Ectodermal cell (in vitro differentiated cells): ENCODE data around the gene ARTN.

Experiments used
- H3K27ac ChIP-seq: 2 replicates; pipeline ENCODE4 v1.7.0; 2013; ENCODE audit warnings: mild to moderate bottlenecking, low read depth, low read length; ENCODE audit not compliant: insufficient read depth, poor library complexity, severe bottlenecking
- H3K27me3 ChIP-seq: 2 replicates; pipeline ENCODE4 v1.7.0; 2013; ENCODE audit warnings: mild to moderate bottlenecking, low read length; ENCODE audit not compliant: insufficient read depth, control insufficient read depth, poor library complexity, severe bottlenecking
- H3K36me3 ChIP-seq: one replicate; pipeline ENCODE4 v1.7.0; 2013; ENCODE audit warnings: low read length; ENCODE audit not compliant: control insufficient read depth, insufficient read depth
- H3K4me1 ChIP-seq: one replicate; pipeline ENCODE4 v1.7.0; 2013; ENCODE audit warnings: low read length; ENCODE audit not compliant: control insufficient read depth, insufficient read depth
- H3K4me3 ChIP-seq: 2 replicates; pipeline ENCODE4 v1.7.0; 2013; ENCODE audit warnings: low read depth, low read length, control low read depth; ENCODE audit not compliant: insufficient read depth
- H3K9me3 ChIP-seq: 2 replicates; pipeline ENCODE4 v1.7.0; 2013; ENCODE audit warnings: mild to moderate bottlenecking, low read length, moderate library complexity; ENCODE audit not compliant: control insufficient read depth
- WGBS, 2 experiments: methylation state at CpG; one replicate each; pipeline ENCODE4 v1.1.7; 2013; ENCODE audit warnings: missing lambda C conversion rate in 2 of 2; 5-methylcytosine and 5-hydroxymethylcytosine counted together

The ARTN gene

GRCh38 chr1:43970911-43971310, 37.3 kb downstream of the ARTN start:
- Histone ChIP-seq H3K9me3 (no peaks in the 10 kb centered on the region), H3K27ac (no peak overlapping the region), H3K4me3 (peak overlapping the region; percentile 97), H3K36me3 (no peaks in the 10 kb centered on the region), H3K27me3 (no peaks in the 10 kb centered on the region), H3K4me1 (peaks cover 11% of the 10 kb centered on the region)
- WGBS, 2 experiments: 94 to 95% methylated on average over 9 of the region's 9 CpGs

GRCh38 chr1:43971336-43971980, 37.9 kb downstream of the ARTN start:
- H3K9me3 ChIP-seq: no peaks in the 10 kb centered on the region
- WGBS, 2 experiments: 95 to 96% methylated on average over 17 of the region's 17 CpGs
- H3K4me3 ChIP-seq: no peak overlapping the region
- no peaks in the 10 kb centered on the region for H3K27me3 ChIP-seq
- H3K27ac ChIP-seq: no peak overlapping the region
- H3K4me1 ChIP-seq: peaks cover 17% of the 10 kb centered on the region
- H3K36me3 ChIP-seq: peaks cover 4% of the 10 kb centered on the region

GRCh38 chr1:43973981-43974442, 40.4 kb downstream of the ARTN start:
- H3K4me3 ChIP-seq: peak overlapping the region; percentile 93
- peaks cover 18% of the 10 kb centered on the region for H3K36me3 ChIP-seq
- no peak overlapping the region for H3K27ac ChIP-seq
- H3K4me1 ChIP-seq: peaks cover 23% of the 10 kb centered on the region
- 44 to 46% methylated on average over 9 of the region's 9 CpGs for WGBS, 2 experiments
- H3K9me3 ChIP-seq: no peaks in the 10 kb centered on the region
- H3K27me3 ChIP-seq: no peaks in the 10 kb centered on the region

GRCh38 chr1:43974443-43975248, 41.0 kb downstream of the ARTN start, which contains the start of gene ATP6V0B:
Gene ATP6V0B (plus strand): TSS chr1:43974960. CDS start chr1:43975041, 81 bp downstream.
- Histone ChIP-seq H3K36me3 (peaks cover 18% of the 10 kb centered on the region), H3K9me3 (no peaks in the 10 kb centered on the region), H3K4me3 (peak within 1 kb of the TSS; percentile 93), H3K4me1 (peaks cover 23% of the 10 kb centered on the region), H3K27me3 (no peaks in the 10 kb centered on the region), H3K27ac (peak within 1 kb of the TSS; percentile 31)
- 0 to 1% methylated on average over 93 of the region's 93 CpGs for WGBS, 2 experiments

- 3% methylated on average over 33 to 34 of the region's 34 CpGs for WGBS, 2 experiments
- H3K9me3 ChIP-seq: no peaks in the 10 kb centered on the region
- H3K27ac ChIP-seq: peak overlapping the region; percentile 31
These were observed 41.8 kb downstream of the ARTN start for GRCh38 chr1:43975249-43975961.

GRCh38 chr1:43976045-43976444, 42.4 kb downstream of the ARTN start:
- Histone ChIP-seq H3K4me1 (peaks cover 26% of the 10 kb centered on the region), H3K27ac (no peak overlapping the region), H3K27me3 (no peaks in the 10 kb centered on the region), H3K9me3 (no peaks in the 10 kb centered on the region), H3K36me3 (peaks cover 18% of the 10 kb centered on the region), H3K4me3 (peak overlapping the region; percentile 93)
- WGBS, 2 experiments: 90 to 94% methylated on average over 4 of the region's 4 CpGs

More at GRCh38 chr1:43975249-43975961, 41.8 kb downstream of the ARTN start:
- Histone ChIP-seq H3K27me3 (no peaks in the 10 kb centered on the region), H3K36me3 (peaks cover 18% of the 10 kb centered on the region), H3K4me1 (peaks cover 30% of the 10 kb centered on the region), H3K4me3 (peak overlapping the region; percentile 93)

- H3K4me3 ChIP-seq: no peak overlapping the region
These were observed 43.3 kb downstream of the ARTN start for GRCh38 chr1:43976890-43977289.

GRCh38 chr1:43977376-43978263, 44.0 kb downstream of the ARTN start:
- 94 to 96% methylated on average over 8 to 9 of the region's 9 CpGs for WGBS, 2 experiments
- no peaks in the 10 kb centered on the region for H3K9me3 ChIP-seq
- H3K27me3 ChIP-seq: no peaks in the 10 kb centered on the region
- peaks cover 26% of the 10 kb centered on the region for H3K4me1 ChIP-seq
- no peak overlapping the region for H3K27ac ChIP-seq
- H3K36me3 ChIP-seq: peaks cover 18% of the 10 kb centered on the region
- H3K4me3 ChIP-seq: no peak overlapping the region

More at GRCh38 chr1:43976890-43977289, 43.3 kb downstream of the ARTN start:
- Histone ChIP-seq H3K9me3 (no peaks in the 10 kb centered on the region), H3K27me3 (no peaks in the 10 kb centered on the region), H3K36me3 (peaks cover 18% of the 10 kb centered on the region), H3K4me1 (peaks cover 26% of the 10 kb centered on the region), H3K27ac (no peak overlapping the region)
- 94 to 96% methylated on average over 8 of the region's 8 CpGs for WGBS, 2 experiments

- Histone ChIP-seq H3K27ac (no peak overlapping the region), H3K36me3 (peaks cover 18% of the 10 kb centered on the region), H3K27me3 (no peaks in the 10 kb centered on the region), H3K4me3 (peak overlapping the region; percentile 63), H3K9me3 (no peaks in the 10 kb centered on the region), H3K4me1 (peaks cover 26% of the 10 kb centered on the region)
- 85 to 87% methylated on average over 5 of the region's 5 CpGs for WGBS, 2 experiments
These were observed 44.6 kb downstream of the ARTN start for GRCh38 chr1:43978264-43978550.
